ENCODE data around the gene ILRUN. TPM values are rescaled to one million over a fixed set of nuclear protein-coding genes. Genes with fewer than 3 reads are reported as not detected.
A peak's percentile ranks its signal among the peaks of the same experiment; 100 is the strongest.

The ILRUN gene
- total RNA-seq, 2 experiments from 2014 or later, result 45.3 to 51.8 TPM

- CTCF ChIA-PET, result interaction anchor here (0.9 to 1.2 kb wide), 3 partner anchors 9 to 58 kb away, joined by 3 to 5 read pairs (median 4); no protein-coding TSS in a partner anchor
- Mint-ChIP-seq H3K4me3 (no peak overlapping the region), H3K9me3 (peaks cover 3% of the 10 kb centered on the region), H3K27ac (peak overlapping the region; percentile 94), H3K36me3 (ENCODE audit: low read depth) (peaks cover 11% of the 10 kb centered on the region), H3K4me1 (ENCODE audit: low read depth) (peaks cover 49% of the 10 kb centered on the region), H3K27me3 (no peaks in the 10 kb centered on the region)
- DNase-seq (no peak), ATAC-seq (no peak)
- no peak for TF ChIP-seq CTCF (IDR thresholded peaks at IDR 0.05)
- intact Hi-C loops (cut with micrococcal nuclease), result no loop called here
- POLR2A ChIA-PET, result no interaction called here
Observed at GRCh38 chr6:34665019-34665418, 31.5 kb downstream of the ILRUN start.

DNA sequence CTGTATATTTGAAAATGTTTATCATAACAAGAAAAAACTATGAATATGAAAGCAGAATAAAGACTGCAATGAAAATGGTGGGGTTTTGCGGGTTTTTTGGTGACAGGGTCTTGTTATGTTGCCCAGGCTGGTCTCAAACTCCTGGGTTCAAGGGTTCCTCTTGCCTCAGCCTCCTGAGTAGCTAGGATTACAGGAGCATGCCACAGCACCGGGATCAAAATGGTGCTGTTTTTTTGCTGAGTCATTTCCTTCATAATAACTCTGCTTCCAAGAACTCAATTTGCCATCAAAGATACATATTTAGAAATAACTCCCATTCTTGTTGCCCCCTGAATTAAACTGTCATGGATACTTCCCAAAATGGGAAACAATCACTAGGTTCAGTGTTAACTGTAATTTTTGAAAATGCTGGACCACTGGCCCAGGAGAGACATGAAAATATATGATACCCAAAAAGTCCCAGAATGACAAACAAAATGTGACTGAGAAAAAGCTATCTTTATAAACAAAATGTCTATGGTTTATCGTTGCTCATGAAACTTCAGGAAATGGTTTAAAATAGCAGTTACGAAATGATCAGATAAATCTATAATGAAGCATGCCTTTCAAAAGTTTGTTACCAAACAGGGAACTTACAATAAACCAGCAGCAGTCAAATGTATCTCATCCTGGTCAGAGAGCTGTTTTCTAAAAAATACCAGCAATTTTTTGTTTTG, 32.2 kb downstream of the ILRUN start:
- peaks cover 3% of the 10 kb centered on the region for H3K9me3 Mint-ChIP-seq
- DNase-seq (no peak), ATAC-seq (no peak)
- CTCF ChIA-PET, result interaction anchor here (0.9 to 1.2 kb wide), 3 partner anchors 9 to 57 kb away, joined by 3 to 5 read pairs (median 4); no protein-coding TSS in a partner anchor
- intact Hi-C loops (cut with micrococcal nuclease), result no loop called here
- H3K27me3 Mint-ChIP-seq, result no peaks in the 10 kb centered on the region
- peaks cover 47% of the 10 kb centered on the region for H3K4me1 Mint-ChIP-seq (ENCODE audit: low read depth)
- no peak for TF ChIP-seq CTCF (IDR thresholded peaks at IDR 0.05)
- H3K4me3 Mint-ChIP-seq, result peak overlapping the region; percentile 5
- POLR2A ChIA-PET, result no interaction called here
- H3K36me3 Mint-ChIP-seq (ENCODE audit: low read depth), result peaks cover 9% of the 10 kb centered on the region
- H3K27ac Mint-ChIP-seq, result peak overlapping the region; percentile 94

DNA sequence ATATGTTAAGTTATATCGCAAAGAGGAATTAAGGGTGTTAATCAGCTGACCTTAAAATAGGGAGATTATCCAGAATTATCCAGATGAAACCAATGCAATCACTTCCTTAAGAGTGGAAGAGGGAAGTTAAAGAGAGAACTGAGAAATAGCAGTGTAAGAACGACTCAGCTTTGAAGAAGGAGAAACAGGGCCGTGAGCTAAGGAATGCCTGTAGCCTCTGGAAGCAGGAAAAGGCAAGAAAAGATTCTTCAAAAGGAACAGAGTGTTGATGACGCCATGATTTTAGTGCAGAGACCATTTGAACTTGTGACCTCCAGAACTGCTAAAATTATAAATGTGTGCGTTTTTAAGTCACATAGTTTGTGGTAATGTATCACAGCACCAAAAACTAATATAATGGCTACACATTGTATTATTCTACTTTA, 32.7 kb downstream of the ILRUN start:
- TF ChIP-seq CTCF (IDR thresholded peaks at IDR 0.05), result no peak
- peaks cover 51% of the 10 kb centered on the region for H3K4me1 Mint-ChIP-seq (ENCODE audit: low read depth)
- DNase-seq, result no peak
- ATAC-seq, result no peak
- ChIA-PET POLR2A (no interaction called here), CTCF (interaction anchor here (1.2 kb wide), 1 partner anchor 57 kb away, joined by 3 read pairs; no protein-coding TSS in a partner anchor)
- no peak overlapping the region for H3K4me3 Mint-ChIP-seq
- H3K27me3 Mint-ChIP-seq, result no peaks in the 10 kb centered on the region
- H3K9me3 Mint-ChIP-seq, result peaks cover 3% of the 10 kb centered on the region
- H3K27ac Mint-ChIP-seq, result peak overlapping the region; percentile 56
- intact Hi-C loops (cut with micrococcal nuclease), result no loop called here
- H3K36me3 Mint-ChIP-seq (ENCODE audit: low read depth), result peaks cover 9% of the 10 kb centered on the region

GRCh38 chr6:34663371-34663770, 33.2 kb downstream of the ILRUN start:
- POLR2A ChIA-PET, result no interaction called here
- intact Hi-C loops (cut with micrococcal nuclease), result no loop called here
- peaks cover 52% of the 10 kb centered on the region for H3K4me1 Mint-ChIP-seq (ENCODE audit: low read depth)

More at GRCh38 chr6:34663371-34663770, 33.2 kb downstream of the ILRUN start:
- no peaks in the 10 kb centered on the region for H3K27me3 Mint-ChIP-seq
- no peak for TF ChIP-seq CTCF (IDR thresholded peaks at IDR 0.05)
- no peak overlapping the region for H3K4me3 Mint-ChIP-seq
- peaks cover 3% of the 10 kb centered on the region for H3K9me3 Mint-ChIP-seq
- CTCF ChIA-PET, result no interaction called here
- peaks cover 9% of the 10 kb centered on the region for H3K36me3 Mint-ChIP-seq (ENCODE audit: low read depth)
- peak overlapping the region; percentile 56 for H3K27ac Mint-ChIP-seq
- no peak for DNase-seq
- no peak for ATAC-seq
